ENCODE data around the gene GRM8.

Gene GRM8

DNA sequence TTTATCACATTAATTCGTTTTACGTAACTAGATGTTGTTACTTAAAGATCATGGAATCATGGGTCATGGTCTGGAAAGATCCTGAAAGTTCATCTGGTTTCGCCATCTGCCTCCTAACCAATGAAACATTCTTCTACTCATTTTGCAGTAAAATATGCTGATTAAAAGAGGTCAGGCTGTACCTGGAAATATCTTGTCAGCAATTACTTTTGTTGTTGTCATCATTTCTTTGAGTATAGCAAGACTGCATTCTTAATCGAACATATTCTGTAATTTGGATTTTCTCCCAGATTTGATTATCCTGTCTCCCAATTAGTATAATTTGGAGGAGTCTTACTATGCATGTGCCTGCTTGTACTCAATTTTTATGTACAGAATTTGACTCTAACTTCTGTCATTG is 833.7 kb downstream of the GRM8 start:
- H3F3A ChIP-seq (ENCODE audit: control insufficient read depth, insufficient read depth), result no peaks in the 10 kb centered on the region
- H3K4me2 ChIP-seq (ENCODE audit: low read length), result no peak overlapping the region
- H3K27me3 ChIP-seq (ENCODE audit: control insufficient read depth, low read length), result no peaks in the 10 kb centered on the region
- no peaks in the 10 kb centered on the region for H3K36me3 ChIP-seq (ENCODE audit: control insufficient read depth, low read length)
- H3K4me3 ChIP-seq (ENCODE audit: low read length), result no peak overlapping the region
- TF ChIP-seq, protein P1, sequence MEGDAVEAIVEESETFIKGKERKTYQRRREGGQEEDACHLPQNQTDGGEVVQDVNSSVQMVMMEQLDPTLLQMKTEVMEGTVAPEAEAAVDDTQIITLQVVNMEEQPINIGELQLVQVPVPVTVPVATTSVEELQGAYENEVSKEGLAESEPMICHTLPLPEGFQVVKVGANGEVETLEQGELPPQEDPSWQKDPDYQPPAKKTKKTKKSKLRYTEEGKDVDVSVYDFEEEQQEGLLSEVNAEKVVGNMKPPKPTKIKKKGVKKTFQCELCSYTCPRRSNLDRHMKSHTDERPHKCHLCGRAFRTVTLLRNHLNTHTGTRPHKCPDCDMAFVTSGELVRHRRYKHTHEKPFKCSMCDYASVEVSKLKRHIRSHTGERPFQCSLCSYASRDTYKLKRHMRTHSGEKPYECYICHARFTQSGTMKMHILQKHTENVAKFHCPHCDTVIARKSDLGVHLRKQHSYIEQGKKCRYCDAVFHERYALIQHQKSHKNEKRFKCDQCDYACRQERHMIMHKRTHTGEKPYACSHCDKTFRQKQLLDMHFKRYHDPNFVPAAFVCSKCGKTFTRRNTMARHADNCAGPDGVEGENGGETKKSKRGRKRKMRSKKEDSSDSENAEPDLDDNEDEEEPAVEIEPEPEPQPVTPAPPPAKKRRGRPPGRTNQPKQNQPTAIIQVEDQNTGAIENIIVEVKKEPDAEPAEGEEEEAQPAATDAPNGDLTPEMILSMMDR (IDR thresholded peaks at IDR 0.05; ENCODE audit: low read depth, low read length, poor library complexity, severe bottlenecking), result no peak
- TF ChIP-seq EZH2phosphoT487 (IDR thresholded peaks at IDR 0.05; ENCODE audit: borderline replicate concordance, low read length), result no peak
- no peak overlapping the region for H3K27ac ChIP-seq (ENCODE audit: low read depth, low read length)
- no peaks in the 10 kb centered on the region for H3K4me1 ChIP-seq (ENCODE audit: control insufficient read depth, low read length)
- 0 out of 2 replicates have a peak, but pooled peaks cover 2% of the 10 kb centered on the region for H3K9me3 ChIP-seq (ENCODE audit: control insufficient read depth, insufficient read depth, low read length)
- no peaks in the 10 kb centered on the region for H4K20me1 ChIP-seq (ENCODE audit: control insufficient read depth, insufficient read depth, low read depth, low read length)
- H3K9me2 ChIP-seq (replicated peaks; ENCODE audit: control insufficient read depth, low read length), result no peaks in the 10 kb centered on the region
- H3K79me2 ChIP-seq (ENCODE audit: control insufficient read depth, low read length), result no peaks in the 10 kb centered on the region

GRCh38 chr7:126411821-126412383 is 840.8 kb downstream of the GRM8 start:
- no peaks in the 10 kb centered on the region for H3K36me3 ChIP-seq (ENCODE audit: control insufficient read depth, low read length)
- H3K4me2 ChIP-seq (ENCODE audit: low read length), result no peak overlapping the region
- no peaks in the 10 kb centered on the region for H3K27me3 ChIP-seq (ENCODE audit: control insufficient read depth, low read length)
- 0 out of 2 replicates have a peak, but pooled peaks cover 2% of the 10 kb centered on the region for H3K9me3 ChIP-seq (ENCODE audit: control insufficient read depth, insufficient read depth, low read length)
- no peak overlapping the region for H3K4me3 ChIP-seq (ENCODE audit: low read length)
- TF ChIP-seq, protein P1 (IDR thresholded peaks at IDR 0.05; ENCODE audit: low read depth, low read length, poor library complexity, severe bottlenecking), result no peak
- TF ChIP-seq EZH2phosphoT487 (IDR thresholded peaks at IDR 0.05; ENCODE audit: borderline replicate concordance, low read length), result no peak
- H3K27ac ChIP-seq (ENCODE audit: low read depth, low read length), result no peak overlapping the region
- no peaks in the 10 kb centered on the region for H4K20me1 ChIP-seq (ENCODE audit: control insufficient read depth, insufficient read depth, low read depth, low read length)
- no peaks in the 10 kb centered on the region for H3K79me2 ChIP-seq (ENCODE audit: control insufficient read depth, low read length)
- H3F3A ChIP-seq (ENCODE audit: control insufficient read depth, insufficient read depth), result no peaks in the 10 kb centered on the region
- no peaks in the 10 kb centered on the region for H3K4me1 ChIP-seq (ENCODE audit: control insufficient read depth, low read length)
- no peaks in the 10 kb centered on the region for H3K9me2 ChIP-seq (replicated peaks; ENCODE audit: control insufficient read depth, low read length)

DNA sequence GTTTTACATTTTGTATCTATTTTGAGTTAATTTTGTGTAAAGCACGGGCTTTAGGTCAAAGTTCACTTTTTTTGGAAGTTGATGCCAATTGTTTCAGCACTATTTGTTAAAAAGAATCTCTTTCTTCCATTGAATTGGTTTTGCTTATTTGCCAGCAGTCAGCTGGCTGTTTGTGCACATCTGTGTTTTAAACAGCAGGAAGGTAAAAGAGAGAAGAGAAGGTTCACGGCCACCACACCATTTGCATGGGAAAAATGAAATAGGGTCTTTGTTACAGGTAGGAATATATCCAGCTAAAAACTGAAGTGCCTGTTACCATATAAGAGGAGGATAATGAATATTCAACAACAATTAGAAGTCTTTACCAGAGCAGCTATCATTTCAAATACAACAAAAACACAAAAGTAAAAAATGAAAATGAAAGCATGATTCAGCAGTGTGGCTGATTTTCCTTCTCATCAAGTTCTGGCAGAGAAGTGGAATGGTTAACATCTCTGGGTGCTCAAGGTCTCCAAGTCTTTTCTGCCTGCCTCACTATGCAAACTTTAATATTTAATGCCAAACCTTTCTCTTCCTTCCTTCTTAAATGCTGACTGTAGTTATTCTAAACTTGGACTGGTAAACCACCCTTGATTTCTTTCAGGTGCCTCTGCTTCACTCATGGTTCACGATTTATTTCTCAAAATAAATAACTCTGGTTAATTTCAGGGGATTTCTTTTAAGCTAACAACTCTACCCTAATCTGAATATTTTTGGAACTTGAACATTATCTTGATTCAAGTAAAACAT is 841.5 kb downstream of the GRM8 start:
- Histone ChIP-seq H3K4me1 (ENCODE audit: control insufficient read depth, low read length) (no peaks in the 10 kb centered on the region), H3K27me3 (ENCODE audit: control insufficient read depth, low read length) (no peaks in the 10 kb centered on the region), H3K9me3 (ENCODE audit: control insufficient read depth, insufficient read depth, low read length) (0 out of 2 replicates have a peak, but pooled peaks cover 2% of the 10 kb centered on the region), H3K9me2 (replicated peaks; ENCODE audit: control insufficient read depth, low read length) (no peaks in the 10 kb centered on the region), H4K20me1 (ENCODE audit: control insufficient read depth, insufficient read depth, low read depth, low read length) (no peaks in the 10 kb centered on the region), H3K4me3 (ENCODE audit: low read length) (no peak overlapping the region), H3K27ac (ENCODE audit: low read depth, low read length) (no peak overlapping the region), H3K79me2 (ENCODE audit: control insufficient read depth, low read length) (no peaks in the 10 kb centered on the region), H3K36me3 (ENCODE audit: control insufficient read depth, low read length) (no peaks in the 10 kb centered on the region), H3F3A (ENCODE audit: control insufficient read depth, insufficient read depth) (no peaks in the 10 kb centered on the region), H3K4me2 (ENCODE audit: low read length) (no peak overlapping the region)
- TF ChIP-seq, protein P1 (IDR thresholded peaks at IDR 0.05; ENCODE audit: low read depth, low read length, poor library complexity, severe bottlenecking), result no peak
- TF ChIP-seq EZH2phosphoT487 (IDR thresholded peaks at IDR 0.05; ENCODE audit: borderline replicate concordance, low read length), result no peak
